Muscle of leg (tissue), 11 donors: Measurements from ENCODE around the gene LOXL4. TPM values are rescaled to one million over a fixed set of nuclear protein-coding genes. Genes with fewer than 3 reads are reported as not detected.

Source experiments
- DNase-seq: peaks from one replicate; pipeline ENCODE4 v3.0.0; 2013
- H3K27ac ChIP-seq: one replicate; pipeline ENCODE4 v1.5.1; 2013; ENCODE audit warnings: mild to moderate bottlenecking, low read length, control low read depth
- H3K27me3 ChIP-seq: one replicate; pipeline ENCODE4 v1.6.1; 2013; ENCODE audit warnings: low read length; ENCODE audit not compliant: control insufficient read depth, insufficient read depth
- H3K36me3 ChIP-seq: one replicate; pipeline ENCODE4 v1.6.1; 2013; ENCODE audit warnings: low read length; ENCODE audit not compliant: control insufficient read depth, insufficient read depth
- H3K4me1 ChIP-seq: one replicate; pipeline ENCODE4 v1.6.1; 2013; ENCODE audit warnings: low read length; ENCODE audit not compliant: control insufficient read depth, insufficient read depth
- H3K4me3 ChIP-seq: one replicate; pipeline ENCODE4 v1.5.1; 2013; ENCODE audit warnings: low read length, control low read depth
- H3K9me3 ChIP-seq: replicated peaks from 2 replicates; pipeline ENCODE4 v1.6.1; 2013; ENCODE audit warnings: low read depth, low read length; ENCODE audit not compliant: control insufficient read depth
- WGBS: methylation state at CpG from one replicate; pipeline ENCODE4 v1.1.5; 2013; ENCODE audit warnings: missing lambda C conversion rate; ENCODE audit not compliant: insufficient coverage; 5-methylcytosine and 5-hydroxymethylcytosine counted together
- polyA plus RNA-seq, 8 donors: library from polyadenylated mRNA; unstranded; fragments of 120-200 nt; gene quantifications; one replicate each; pipeline versions ENCODE4 v1.2.1 to v1.2.3, GENCODE V29; 2013; ENCODE audit warnings: inconsistent platforms in 1 of 8, low replicate concordance in 1 of 8; ENCODE audit not compliant: insufficient read length in 8 of 8, insufficient read depth in 1 of 8
- total RNA-seq: library from RNA; stranded (reverse); fragments of 120-200 nt; gene quantifications from one replicate; pipeline ENCODE4 v1.2.4, GENCODE V29; 2013

The LOXL4 gene
- total and polyA plus RNA-seq, 9 donors, result 6.4 to 11.8 (median 9.3) TPM

DNA sequence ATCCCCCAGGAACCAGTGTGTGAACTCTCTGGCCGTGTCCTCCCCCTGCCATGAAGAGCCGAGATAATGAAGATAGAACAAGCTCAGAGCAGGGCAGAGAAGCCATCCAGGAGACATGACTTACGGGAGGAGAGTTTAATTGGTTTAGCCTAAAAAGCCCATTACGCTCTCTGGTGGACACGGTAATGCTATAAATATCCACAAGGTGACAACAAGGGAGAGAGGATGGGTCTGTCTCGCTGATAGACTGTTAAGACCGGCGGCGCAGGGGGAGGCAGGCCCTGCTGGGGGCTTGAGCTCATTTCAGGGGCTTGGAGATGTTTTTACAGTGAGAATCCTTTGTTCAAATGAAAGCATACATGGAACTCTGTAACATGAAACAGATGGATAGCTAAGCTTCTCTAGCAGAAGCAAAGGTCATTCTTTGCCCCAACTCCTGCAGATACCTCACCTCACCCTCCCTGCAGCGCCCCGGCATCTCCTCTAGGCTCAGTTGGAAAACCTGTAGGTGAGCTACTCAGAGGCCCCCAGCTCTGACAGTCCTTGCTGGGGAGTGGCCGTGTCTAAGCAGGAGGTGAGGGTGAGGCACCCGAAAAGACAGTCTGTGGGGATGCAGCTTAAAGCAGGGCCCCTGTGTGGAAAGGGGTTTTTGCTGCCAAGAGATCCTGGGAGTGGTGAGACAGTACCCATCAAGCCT is 40.8 kb upstream of the LOXL4 start:
- no peak overlapping the region for H3K27ac ChIP-seq
- H3K4me3 ChIP-seq, result peak overlapping the region; percentile 4

GRCh38 chr10:98307916-98308541 is 40.0 kb upstream of the LOXL4 start:
- DNase-seq, result no peak
- Histone ChIP-seq H3K36me3 (no peaks in the 10 kb centered on the region), H3K27ac (no peak overlapping the region), H3K4me1 (peaks cover 17% of the 10 kb centered on the region), H3K27me3 (peaks cover 16% of the 10 kb centered on the region), H3K4me3 (no peak overlapping the region), H3K9me3 (peaks cover 2% of the 10 kb centered on the region)
- 85% methylated on average over 5 of the region's 11 CpGs for WGBS

More for the DNA sequence above, 40.8 kb upstream of the LOXL4 start:
- Histone ChIP-seq H3K27me3 (peaks cover 16% of the 10 kb centered on the region), H3K4me1 (peaks cover 9% of the 10 kb centered on the region), H3K9me3 (peaks cover 2% of the 10 kb centered on the region), H3K36me3 (no peaks in the 10 kb centered on the region)
- WGBS, result 45% methylated on average over 10 of the region's 13 CpGs
- DNase-seq, result no peak

DNA sequence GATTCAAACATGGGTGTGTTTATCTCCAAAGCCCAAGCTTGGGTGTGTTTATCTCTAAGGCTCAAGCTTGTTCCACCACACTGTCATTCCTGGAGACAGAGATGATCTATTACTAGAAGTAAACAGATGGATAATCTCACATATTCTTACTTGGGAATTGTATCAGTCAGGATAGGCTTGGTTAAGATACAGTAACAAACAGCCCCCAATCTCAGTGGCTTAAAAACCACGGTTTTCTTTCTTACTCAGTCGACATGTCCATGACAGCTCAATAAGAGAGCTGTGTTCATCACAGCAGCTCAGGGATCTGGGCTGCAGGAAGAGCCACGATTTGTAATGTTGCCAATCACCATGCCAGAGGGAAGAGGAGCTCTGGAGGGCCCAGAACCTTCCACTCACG is 38.5 kb upstream of the LOXL4 start:
- no peak overlapping the region for H3K27ac ChIP-seq
- WGBS, result 86% methylated on average over 1 of the region's 4 CpGs
- H3K9me3 ChIP-seq, result peaks cover 2% of the 10 kb centered on the region
- H3K4me1 ChIP-seq, result peaks cover 31% of the 10 kb centered on the region
- H3K36me3 ChIP-seq, result no peaks in the 10 kb centered on the region
- no peak overlapping the region for H3K4me3 ChIP-seq
- peaks cover 18% of the 10 kb centered on the region for H3K27me3 ChIP-seq
- no peak for DNase-seq

DNA sequence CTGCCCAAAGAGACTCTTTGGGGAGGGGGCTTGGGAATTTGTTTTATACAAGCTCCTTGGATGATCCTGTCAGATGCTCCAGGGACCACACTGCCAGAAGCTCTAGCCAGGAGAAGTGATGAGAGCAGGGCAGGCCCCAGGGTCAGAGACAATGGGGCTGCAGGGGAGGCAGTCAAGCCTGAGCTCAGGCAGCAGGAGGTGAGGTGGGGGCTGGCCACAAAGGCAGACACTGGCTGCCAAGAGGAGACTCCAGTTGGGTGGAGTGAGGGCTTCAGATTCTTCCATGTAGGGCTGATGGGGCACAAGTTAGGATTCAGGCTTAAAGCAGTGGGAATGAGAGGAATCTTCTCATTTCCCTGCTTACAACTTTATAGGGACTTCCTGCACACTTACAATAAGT is 35.6 kb upstream of the LOXL4 start:
- no peak overlapping the region for H3K27ac ChIP-seq
- H3K27me3 ChIP-seq, result peaks cover 13% of the 10 kb centered on the region
- no peaks in the 10 kb centered on the region for H3K36me3 ChIP-seq
- H3K9me3 ChIP-seq, result peaks cover 2% of the 10 kb centered on the region
- H3K4me3 ChIP-seq, result no peak overlapping the region
- no peak for DNase-seq
- peaks cover 25% of the 10 kb centered on the region for H3K4me1 ChIP-seq

DNA sequence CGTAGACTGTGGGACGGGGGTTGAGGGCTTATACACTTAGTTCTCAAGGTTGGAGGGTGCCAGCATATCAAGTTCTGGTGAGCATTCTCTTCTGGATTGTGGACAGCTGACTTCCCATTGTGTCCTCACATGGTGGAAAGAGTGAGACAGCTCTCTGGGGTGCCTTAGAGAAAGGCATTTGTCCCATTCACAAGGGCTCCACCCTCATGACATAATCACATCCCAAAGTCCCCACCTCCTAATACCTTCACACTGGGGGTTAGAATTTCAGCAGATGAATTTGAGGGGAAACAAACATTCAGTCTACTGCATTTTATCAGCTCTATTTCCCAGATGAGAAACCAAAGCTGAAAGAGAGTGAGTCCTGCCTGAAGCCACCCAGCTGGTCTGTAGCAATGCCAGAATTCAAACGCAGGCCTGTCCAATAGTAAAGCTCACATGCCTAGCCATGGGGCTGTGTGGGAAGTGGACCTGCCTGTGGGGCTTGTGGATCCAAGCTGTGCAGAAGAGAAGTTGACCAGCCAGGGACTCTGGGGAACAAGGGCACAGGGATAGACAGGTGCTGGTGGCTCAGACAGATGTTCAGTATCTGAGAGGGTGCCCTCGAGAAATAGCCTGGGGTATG is 34.9 kb upstream of the LOXL4 start:
- peak; percentile 65 for DNase-seq
- peaks cover 7% of the 10 kb centered on the region for H3K27me3 ChIP-seq
- no peaks in the 10 kb centered on the region for H3K36me3 ChIP-seq
- H3K9me3 ChIP-seq, result peaks cover 2% of the 10 kb centered on the region
- H3K27ac ChIP-seq, result no peak overlapping the region
- peaks cover 25% of the 10 kb centered on the region for H3K4me1 ChIP-seq
- WGBS, result 43% methylated on average over 2 of the region's 4 CpGs
- H3K4me3 ChIP-seq, result no peak overlapping the region

DNA sequence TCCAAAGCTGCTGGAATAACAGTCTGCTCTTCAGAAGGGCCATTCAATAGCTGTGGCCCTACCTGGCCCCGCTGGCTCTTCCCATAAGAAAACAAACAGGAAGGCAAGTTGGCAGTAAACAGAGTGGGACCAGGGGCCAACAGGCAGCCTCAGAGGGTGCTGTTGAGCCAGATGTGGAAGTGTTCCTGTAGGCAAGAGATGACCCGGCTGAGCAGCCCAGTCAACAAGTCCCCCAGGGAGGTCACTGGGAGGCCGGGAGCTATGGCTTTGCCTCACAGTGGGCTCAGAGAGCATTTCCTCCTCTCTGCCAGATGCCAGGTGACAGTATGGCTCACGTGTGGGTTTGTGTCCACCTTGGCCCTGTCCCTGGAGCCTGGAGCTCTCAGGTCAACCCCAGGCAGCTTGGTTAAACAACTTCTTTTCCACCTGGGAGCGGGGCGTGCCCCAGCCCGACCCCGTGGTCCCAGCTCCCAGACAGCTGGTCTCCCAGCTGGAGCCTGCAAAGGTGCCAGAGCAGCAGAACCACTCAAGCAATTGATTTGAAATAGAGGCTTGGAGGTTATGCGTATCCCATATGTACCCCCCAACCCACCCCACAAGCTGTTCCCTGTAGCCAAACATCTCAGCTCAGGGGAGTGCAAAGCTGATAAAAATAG is 33.8 kb upstream of the LOXL4 start:
- Histone ChIP-seq H3K9me3 (peaks cover 2% of the 10 kb centered on the region), H3K4me1 (peaks cover 25% of the 10 kb centered on the region), H3K27ac (no peak overlapping the region), H3K27me3 (peaks cover 7% of the 10 kb centered on the region), H3K4me3 (no peak overlapping the region), H3K36me3 (no peaks in the 10 kb centered on the region)
- DNase-seq, result peak; percentile 28
- 22% methylated on average over 4 of the region's 9 CpGs for WGBS

DNA sequence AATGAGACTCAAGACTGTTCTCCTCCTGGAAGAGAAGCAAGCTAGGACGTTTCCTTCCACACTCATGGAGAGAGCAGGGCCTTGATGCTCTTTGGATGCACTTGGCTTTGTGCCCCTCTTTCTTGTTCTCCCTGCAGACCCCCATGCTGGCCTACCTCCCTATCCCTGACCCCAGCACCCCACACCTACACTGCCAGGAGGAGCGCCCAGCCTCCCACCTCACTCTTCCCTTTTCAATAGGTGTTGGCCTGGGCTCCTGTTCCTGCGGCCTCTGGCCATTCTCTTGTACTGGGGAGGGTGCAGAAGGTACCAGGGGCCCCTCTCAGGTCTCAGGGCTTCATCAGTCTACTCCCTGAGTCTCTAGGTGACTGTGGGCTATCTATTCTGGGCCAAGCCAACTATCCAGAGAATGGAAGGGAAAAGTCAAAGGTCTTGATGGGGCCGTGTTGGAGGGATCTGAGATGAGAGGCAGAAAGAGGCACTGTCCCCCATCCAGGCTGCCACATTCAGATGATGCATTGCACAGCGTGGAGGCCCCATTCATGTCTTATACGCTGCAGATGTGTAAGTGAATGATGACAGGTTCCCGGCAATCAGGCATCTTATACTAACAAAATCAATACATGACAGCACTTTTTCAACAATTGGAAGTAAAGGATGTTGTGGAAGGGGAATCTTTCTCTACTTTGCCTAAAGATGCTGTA is 32.7 kb upstream of the LOXL4 start:
- Histone ChIP-seq H3K4me1 (peaks cover 30% of the 10 kb centered on the region), H3K36me3 (no peaks in the 10 kb centered on the region), H3K4me3 (no peak overlapping the region), H3K27ac (no peak overlapping the region), H3K27me3 (peaks cover 11% of the 10 kb centered on the region), H3K9me3 (no peaks in the 10 kb centered on the region)
- DNase-seq, result no peak
- 84% methylated on average over 3 of the region's 7 CpGs for WGBS

GRCh38 chr10:98299341-98299740 is 31.3 kb upstream of the LOXL4 start:
- Histone ChIP-seq H3K27ac (no peak overlapping the region), H3K4me1 (peaks cover 36% of the 10 kb centered on the region), H3K9me3 (no peaks in the 10 kb centered on the region), H3K4me3 (no peak overlapping the region), H3K27me3 (peaks cover 11% of the 10 kb centered on the region), H3K36me3 (no peaks in the 10 kb centered on the region)
- no peak for DNase-seq
- 54% methylated on average over 5 of the region's 9 CpGs for WGBS

DNA sequence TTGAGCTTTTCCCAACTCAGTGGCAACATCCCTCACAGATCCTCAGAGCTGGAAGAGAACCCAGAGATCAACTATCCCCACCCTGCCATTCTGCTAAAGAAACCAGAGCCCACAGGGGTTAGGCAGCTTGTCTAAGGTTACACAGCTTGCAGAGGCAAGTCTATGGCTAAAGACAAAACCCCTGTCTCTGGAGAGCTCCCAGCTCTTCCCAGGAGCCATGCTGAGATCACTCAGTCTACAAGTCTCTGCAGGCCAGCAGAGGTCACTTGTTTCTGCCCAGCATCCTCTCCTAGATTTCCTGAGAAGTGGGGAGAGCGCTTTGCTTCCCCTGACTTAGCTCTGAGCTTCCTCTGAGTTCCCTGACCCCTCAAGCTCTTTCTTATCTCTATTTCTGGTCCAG is 28.5 kb upstream of the LOXL4 start:
- 90% methylated on average over 1 of the region's 1 CpG for WGBS
- H3K4me3 ChIP-seq, result no peak overlapping the region
- no peaks in the 10 kb centered on the region for H3K9me3 ChIP-seq
- H3K4me1 ChIP-seq, result peaks cover 28% of the 10 kb centered on the region
- H3K27ac ChIP-seq, result no peak overlapping the region
- no peaks in the 10 kb centered on the region for H3K36me3 ChIP-seq
- H3K27me3 ChIP-seq, result peaks cover 10% of the 10 kb centered on the region
- no peak for DNase-seq

DNA sequence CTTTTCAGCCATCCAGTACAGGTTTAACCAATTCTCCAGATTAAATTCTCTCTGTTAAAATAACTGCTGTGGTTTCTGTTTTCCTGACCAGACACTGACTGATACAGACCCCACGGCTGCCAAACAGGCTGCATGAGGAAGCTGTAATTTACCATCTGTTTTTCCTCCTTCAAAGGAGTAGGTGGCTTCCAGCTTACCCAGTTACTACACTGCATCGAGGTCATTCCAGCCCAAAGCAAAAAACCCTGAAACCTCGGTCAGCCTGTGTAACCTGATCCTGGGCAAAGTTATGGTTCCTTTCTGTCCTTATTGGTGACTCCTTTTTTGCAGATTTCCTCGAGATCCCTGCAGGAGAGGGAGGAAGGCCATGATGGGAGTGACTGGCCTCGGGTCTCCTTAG is 27.9 kb upstream of the LOXL4 start:
- no peak overlapping the region for H3K27ac ChIP-seq
- no peaks in the 10 kb centered on the region for H3K9me3 ChIP-seq
- H3K27me3 ChIP-seq, result peaks cover 8% of the 10 kb centered on the region
- H3K36me3 ChIP-seq, result no peaks in the 10 kb centered on the region
- H3K4me3 ChIP-seq, result no peak overlapping the region
- WGBS, result 0% methylated on average over 1 of the region's 5 CpGs
- DNase-seq, result peak; percentile 60
- peaks cover 26% of the 10 kb centered on the region for H3K4me1 ChIP-seq
